HepG2 (cell line): Measurements from ENCODE around the gene ACOT2. TPM values are rescaled to one million over a fixed set of nuclear protein-coding genes. Genes with fewer than 3 reads are reported as not detected.

Experiments
- FOXA3 ChIP-seq: IDR thresholded peaks from 2 replicates; pipeline ENCODE4 v1.6.1; 2016; ENCODE audit warnings: missing genetic modification reagents, missing compliant biosample characterization
- HDAC2 ChIP-seq: sonication (generic); formaldehyde crosslinking; IDR thresholded peaks from 2 replicates; pipeline ENCODE4 v1.4.0; 2020; ENCODE audit warnings: missing genetic modification reagents
- HOXA5 ChIP-seq: sonication (generic); formaldehyde crosslinking; IDR thresholded peaks from 2 replicates; pipeline ENCODE4 v1.4.0; 2020; ENCODE audit warnings: missing genetic modification reagents
- MAFK ChIP-seq, 2 experiments: IDR thresholded peaks in 1 of 2; conservative IDR thresholded peaks in 1 of 2; 2 replicates each; pipeline ENCODE4 v1.6.1; 2011; ENCODE audit warnings: improper control_type of control experiment in 2 of 2, low read length in 2 of 2
- MXD1 ChIP-seq: sonication (generic); formaldehyde crosslinking; IDR thresholded peaks from 2 replicates; pipeline ENCODE4 v1.4.0; 2020; ENCODE audit warnings: mild to moderate bottlenecking, missing genetic modification reagents
- NCOA5 ChIP-seq: sonication (generic); formaldehyde crosslinking; IDR thresholded peaks from 2 replicates; pipeline ENCODE4 v1.4.0; 2020; ENCODE audit warnings: missing genetic modification reagents
- NFE2 ChIP-seq: sonication (generic); formaldehyde crosslinking; IDR thresholded peaks from 2 replicates; pipeline ENCODE4 v1.4.0; 2020; ENCODE audit warnings: missing genetic modification reagents
- PBX3 ChIP-seq: sonication (generic); formaldehyde crosslinking; IDR thresholded peaks from 2 replicates; pipeline ENCODE4 v1.8.1; 2023; ENCODE audit warnings: missing genetic modification reagents, inconsistent platforms, borderline replicate concordance
- PRPF4 ChIP-seq: fragments of 200-400 bp; formaldehyde crosslinking; IDR thresholded peaks from 2 replicates; pipeline ENCODE4 v1.6.1; 2016; ENCODE audit warnings: low read length, low read depth; ENCODE audit not compliant: poor library complexity, severe bottlenecking
- RXRA ChIP-seq: sonication (generic); formaldehyde crosslinking; IDR thresholded peaks from 2 replicates; pipeline ENCODE4 v1.5.1; 2020; ENCODE audit warnings: missing genetic modification reagents
- SP1 ChIP-seq, 2 experiments: fragments of 450-650 bp in 1 of 2; sonication (generic) in 1 of 2; formaldehyde crosslinking in 1 of 2; IDR thresholded peaks; 2 replicates each; pipeline versions ENCODE4 v1.4.0 to v1.6.1; 2016 to 2020; ENCODE audit warnings: missing genetic modification reagents in 1 of 2
- ZNF256 ChIP-seq: sonication (generic); formaldehyde crosslinking; conservative IDR thresholded peaks from 2 replicates; pipeline ENCODE4 v1.4.0; 2020; ENCODE audit warnings: missing genetic modification reagents
- ZNF280B ChIP-seq: sonication (generic); formaldehyde crosslinking; IDR thresholded peaks from 2 replicates; pipeline ENCODE4 v1.5.0; 2020; ENCODE audit warnings: missing genetic modification reagents, mild to moderate bottlenecking, borderline replicate concordance
- ZNF343 ChIP-seq: sonication (generic); formaldehyde crosslinking; IDR thresholded peaks from 2 replicates; pipeline ENCODE4 v1.4.0; 2020; ENCODE audit warnings: mild to moderate bottlenecking, missing genetic modification reagents
- ZNF510 ChIP-seq: sonication (generic); formaldehyde crosslinking; IDR thresholded peaks from 2 replicates; pipeline ENCODE4 v1.4.0; 2020; ENCODE audit warnings: low read depth, mild to moderate bottlenecking, missing genetic modification reagents
- ZNF704 ChIP-seq: sonication (generic); formaldehyde crosslinking; IDR thresholded peaks from 2 replicates; pipeline ENCODE4 v1.8.1; 2023; ENCODE audit warnings: mild to moderate bottlenecking, inconsistent platforms, moderate library complexity, missing genetic modification reagents, borderline replicate concordance
- ZNF850 ChIP-seq: sonication (generic); formaldehyde crosslinking; conservative IDR thresholded peaks from 2 replicates; pipeline ENCODE4 v1.9.0; 2021; ENCODE audit warnings: mild to moderate bottlenecking, missing genetic modification reagents
- polyA plus RNA-seq, 8 experiments: library from polyadenylated mRNA; depleted of rRNA in 3 of 8; stranded (reverse) in 7 of 8; unstranded in 1 of 8; fragments of >200 nt; fragmentation: Illumina TruSeq in 4 of 8; extraction: Trizol in 4 of 8; gene quantifications; 2 replicates each; pipeline versions ENCODE4 v1.2.1 to v1.2.3, GENCODE V29; 2011 to 2016; ENCODE audit warnings: low read depth in 4 of 8, missing spikeins in 1 of 8, mixed read lengths in 1 of 8; ENCODE audit not compliant: insufficient read depth in 1 of 8
- total RNA-seq, 5 experiments: library from RNA; depleted of rRNA; stranded (reverse); fragments of >200 nt; fragmentation: Illumina TruSeq; extraction: Trizol; gene quantifications; 2 replicates each; pipeline ENCODE4 v1.2.3, GENCODE V29; 2016; ENCODE audit warnings: low read depth in 1 of 5
- TF ChIP-seq, protein P1 (sequence below): IDR thresholded peaks from 2 replicates; pipeline ENCODE4 v1.6.1; 2016; ENCODE audit warnings: missing genetic modification reagents, missing compliant biosample characterization
- TF ChIP-seq, protein P2 (sequence below): sonication (generic); formaldehyde crosslinking; IDR thresholded peaks from 2 replicates; pipeline ENCODE4 v1.4.0; 2020; ENCODE audit warnings: mild to moderate bottlenecking, missing genetic modification reagents
- TF ChIP-seq, protein P3 (sequence below): sonication (generic); formaldehyde crosslinking; IDR thresholded peaks from 2 replicates; pipeline ENCODE4 v1.9.0; 2021; ENCODE audit warnings: missing genetic modification reagents, mild to moderate bottlenecking, borderline replicate concordance

The ACOT2 gene
- total and polyA plus RNA-seq, 2 of the 13 experiments (the other 11 are each of a cell fraction or from before 2014, with no cell fraction given) = 60.0 to 110 TPM

GRCh38 chr14:73612339-73613045 lies 43.5 kb downstream of the ACOT2 start, which contains the start of gene ACOT6 (continued):
- TF ChIP-seq ZNF280B (CRISPR knock-in tag) (no peak), ZNF343 (0 out of 2 replicates have a peak, but pooled peaks have one; percentile 56), MAFK (conservative IDR thresholded peaks at IDR 0.05 in 1 of 2, IDR thresholded peaks at IDR 0.05 in 1 of 2; ENCODE audit: low read length in 2 of 2) (no peak), HDAC2 (CRISPR knock-in tag) (0 out of 2 replicates have a peak, but pooled peaks have one; percentile 34), FOXA3 (CRISPR knock-in tag) (no peak), RXRA (no peak; the same call in 1 of the 2 replicates), PBX3 (CRISPR knock-in tag) (peak; percentile 37; the same call in 1 of the 2 replicates), NFE2 (CRISPR knock-in tag) (no peak), ZNF510 (CRISPR knock-in tag) (0 out of 2 replicates have a peak, but pooled peaks have one; percentile 76), HOXA5 (CRISPR knock-in tag) (0 out of 2 replicates have a peak, but pooled peaks have one; percentile 12), PRPF4 (no peak), NCOA5 (CRISPR knock-in tag) (no peak), ZNF704 (0 out of 2 replicates have a peak, but pooled peaks have one; percentile 54), ZNF256 (no peak), MXD1 (CRISPR knock-in tag) (peak; percentile 48), SP1 (IDR thresholded peaks at IDR 0.05) (no peak), SP1 (CRISPR knock-in tag; IDR thresholded peaks at IDR 0.05) (0 out of 2 replicates have a peak, but pooled peaks have one; percentile 53), ZNF850 (no peak)
- TF ChIP-seq, protein P1, sequence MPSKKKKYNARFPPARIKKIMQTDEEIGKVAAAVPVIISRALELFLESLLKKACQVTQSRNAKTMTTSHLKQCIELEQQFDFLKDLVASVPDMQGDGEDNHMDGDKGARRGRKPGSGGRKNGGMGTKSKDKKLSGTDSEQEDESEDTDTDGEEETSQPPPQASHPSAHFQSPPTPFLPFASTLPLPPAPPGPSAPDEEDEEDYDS (CRISPR knock-in tag) = no peak
- TF ChIP-seq, protein P2, sequence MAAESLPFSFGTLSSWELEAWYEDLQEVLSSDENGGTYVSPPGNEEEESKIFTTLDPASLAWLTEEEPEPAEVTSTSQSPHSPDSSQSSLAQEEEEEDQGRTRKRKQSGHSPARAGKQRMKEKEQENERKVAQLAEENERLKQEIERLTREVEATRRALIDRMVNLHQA (CRISPR knock-in tag) = no peak
- TF ChIP-seq, protein P3, sequence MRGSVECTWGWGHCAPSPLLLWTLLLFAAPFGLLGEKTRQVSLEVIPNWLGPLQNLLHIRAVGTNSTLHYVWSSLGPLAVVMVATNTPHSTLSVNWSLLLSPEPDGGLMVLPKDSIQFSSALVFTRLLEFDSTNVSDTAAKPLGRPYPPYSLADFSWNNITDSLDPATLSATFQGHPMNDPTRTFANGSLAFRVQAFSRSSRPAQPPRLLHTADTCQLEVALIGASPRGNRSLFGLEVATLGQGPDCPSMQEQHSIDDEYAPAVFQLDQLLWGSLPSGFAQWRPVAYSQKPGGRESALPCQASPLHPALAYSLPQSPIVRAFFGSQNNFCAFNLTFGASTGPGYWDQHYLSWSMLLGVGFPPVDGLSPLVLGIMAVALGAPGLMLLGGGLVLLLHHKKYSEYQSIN = no peak
